OCI-LY7 (cell line): ENCODE data around the gene FOLR2.

ENCODE experiments used
- EZH2phosphoT487 ChIP-seq: fragments of 200-600 bp; sonication (generic); IDR thresholded peaks from 2 replicates; pipeline ENCODE4 v1.6.1; 2018; ENCODE audit warnings: low read depth, borderline replicate concordance, mild to moderate bottlenecking, mixed run types, antibody characterized with exemption, low read length, moderate library complexity, mixed read lengths
- TF ChIP-seq, protein P1 (sequence below): fragments of 200-600 bp; sonication (generic); conservative IDR thresholded peaks from 2 replicates; pipeline ENCODE4 v1.5.1; 2014; ENCODE audit warnings: mild to moderate bottlenecking, antibody characterized with exemption, low read length, moderate library complexity, mixed read lengths

DNA sequence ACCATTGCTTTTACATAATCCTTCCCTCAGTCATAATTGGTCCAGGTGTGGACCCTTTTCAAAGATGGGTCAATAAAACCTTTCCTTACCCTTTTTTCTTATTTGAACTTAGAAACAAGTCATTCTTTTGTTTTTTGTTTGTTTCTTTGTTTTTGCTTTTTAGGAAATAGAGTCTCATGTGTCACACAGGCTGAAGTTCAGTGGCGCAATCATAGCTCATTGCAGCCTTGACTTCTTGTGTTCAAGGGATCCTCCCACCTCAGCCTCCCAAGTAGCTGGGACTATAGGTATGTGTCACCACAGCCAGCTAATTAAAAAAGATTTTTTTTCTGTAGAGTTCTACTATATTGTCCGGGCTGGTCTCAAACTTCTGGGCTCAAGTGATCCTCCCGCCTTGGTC, 36.8 kb downstream of the FOLR2 start:
- TF ChIP-seq, protein P1, sequence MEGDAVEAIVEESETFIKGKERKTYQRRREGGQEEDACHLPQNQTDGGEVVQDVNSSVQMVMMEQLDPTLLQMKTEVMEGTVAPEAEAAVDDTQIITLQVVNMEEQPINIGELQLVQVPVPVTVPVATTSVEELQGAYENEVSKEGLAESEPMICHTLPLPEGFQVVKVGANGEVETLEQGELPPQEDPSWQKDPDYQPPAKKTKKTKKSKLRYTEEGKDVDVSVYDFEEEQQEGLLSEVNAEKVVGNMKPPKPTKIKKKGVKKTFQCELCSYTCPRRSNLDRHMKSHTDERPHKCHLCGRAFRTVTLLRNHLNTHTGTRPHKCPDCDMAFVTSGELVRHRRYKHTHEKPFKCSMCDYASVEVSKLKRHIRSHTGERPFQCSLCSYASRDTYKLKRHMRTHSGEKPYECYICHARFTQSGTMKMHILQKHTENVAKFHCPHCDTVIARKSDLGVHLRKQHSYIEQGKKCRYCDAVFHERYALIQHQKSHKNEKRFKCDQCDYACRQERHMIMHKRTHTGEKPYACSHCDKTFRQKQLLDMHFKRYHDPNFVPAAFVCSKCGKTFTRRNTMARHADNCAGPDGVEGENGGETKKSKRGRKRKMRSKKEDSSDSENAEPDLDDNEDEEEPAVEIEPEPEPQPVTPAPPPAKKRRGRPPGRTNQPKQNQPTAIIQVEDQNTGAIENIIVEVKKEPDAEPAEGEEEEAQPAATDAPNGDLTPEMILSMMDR, result no peak
- no peak for TF ChIP-seq EZH2phosphoT487
